ACC112 (cell line): ENCODE measurements around the gene NOL7.

Experiments used
- H2AFZ ChIP-seq: fragments of 200-600 bp; sonication (generic); one replicate; pipeline ENCODE4 v1.6.0; 2017; ENCODE audit warnings: antibody characterized with exemption, low read length; ENCODE audit not compliant: unreplicated experiment
- H3K27ac ChIP-seq: fragments of 200-600 bp; sonication (generic); 2 replicates; pipeline ENCODE4 v1.5.1; 2014; ENCODE audit warnings: low read depth, mild to moderate bottlenecking, antibody characterized with exemption, low read length, moderate library complexity
- H3K27me3 ChIP-seq: fragments of 200-600 bp; sonication (generic); 2 replicates; pipeline ENCODE4 v1.6.1; 2014; ENCODE audit warnings: mild to moderate bottlenecking, antibody characterized with exemption, low read length, moderate library complexity, mixed read lengths; ENCODE audit not compliant: insufficient read depth
- H3K36me3 ChIP-seq: fragments of 200-600 bp; sonication (generic); 2 replicates; pipeline ENCODE4 v1.6.1; 2016; ENCODE audit warnings: mild to moderate bottlenecking, antibody characterized with exemption, low read length, moderate library complexity, mixed read lengths; ENCODE audit not compliant: insufficient read depth
- H3K4me1 ChIP-seq: fragments of 200-600 bp; sonication (generic); one replicate; pipeline ENCODE4 v1.6.1; 2016; ENCODE audit warnings: low read length, mixed read lengths; ENCODE audit not compliant: insufficient read depth, unreplicated experiment, control insufficient read depth
- H3K4me3 ChIP-seq: fragments of 200-600 bp; sonication (generic); 2 replicates; pipeline ENCODE4 v1.5.1; 2014; ENCODE audit warnings: mild to moderate bottlenecking, low read depth, low read length
- H3K79me2 ChIP-seq: fragments of 200-600 bp; sonication (generic); one replicate; pipeline ENCODE4 v1.6.0; 2016; ENCODE audit warnings: low read length; ENCODE audit not compliant: control insufficient read depth, unreplicated experiment, insufficient read depth

Gene NOL7

GRCh38 chr6:13597073-13597472 lies 18.1 kb upstream of the NOL7 start:
- Histone ChIP-seq H3K27me3 (no peaks in the 10 kb centered on the region), H3K79me2 (no peaks in the 10 kb centered on the region), H3K36me3 (peaks cover 20% of the 10 kb centered on the region), H3K27ac (no peak overlapping the region), H3K4me3 (no peak overlapping the region), H3K4me1 (no peaks in the 10 kb centered on the region), H2AFZ (no peak overlapping the region)

GRCh38 chr6:13600036-13600435 lies 15.1 kb upstream of the NOL7 start:
- Histone ChIP-seq H3K79me2 (no peaks in the 10 kb centered on the region), H3K36me3 (peaks cover 26% of the 10 kb centered on the region), H3K27ac (no peak overlapping the region), H3K4me1 (no peaks in the 10 kb centered on the region), H3K4me3 (no peak overlapping the region), H3K27me3 (no peaks in the 10 kb centered on the region), H2AFZ (no peak overlapping the region)

- Histone ChIP-seq H2AFZ (no peak overlapping the region), H3K36me3 (peaks cover 20% of the 10 kb centered on the region), H3K79me2 (no peaks in the 10 kb centered on the region), H3K4me1 (no peaks in the 10 kb centered on the region), H3K27me3 (no peaks in the 10 kb centered on the region), H3K27ac (no peak overlapping the region), H3K4me3 (no peak overlapping the region)
Measured at GRCh38 chr6:13604135-13604534, 11.0 kb upstream of the NOL7 start.

- Histone ChIP-seq H3K79me2 (no peaks in the 10 kb centered on the region), H3K27me3 (no peaks in the 10 kb centered on the region), H2AFZ (no peak overlapping the region)
Measured at GRCh38 chr6:13604546-13605416, 10.4 kb upstream of the NOL7 start.

GRCh38 chr6:13605634-13606033 lies 9.5 kb upstream of the NOL7 start:
- Histone ChIP-seq H3K4me1 (no peaks in the 10 kb centered on the region), H3K4me3 (no peak overlapping the region), H3K27ac (no peak overlapping the region)

More at GRCh38 chr6:13604546-13605416, 10.4 kb upstream of the NOL7 start:
- Histone ChIP-seq H3K36me3 (peaks cover 20% of the 10 kb centered on the region), H3K4me3 (no peak overlapping the region), H3K4me1 (no peaks in the 10 kb centered on the region), H3K27ac (no peak overlapping the region)

GRCh38 chr6:13611715-13612114 lies 3.4 kb upstream of the NOL7 start:
- Histone ChIP-seq H3K79me2 (peaks cover 17% of the 10 kb centered on the region), H3K27me3 (no peaks in the 10 kb centered on the region), H3K27ac (no peak overlapping the region), H2AFZ (no peak overlapping the region), H3K4me1 (peaks cover 13% of the 10 kb centered on the region), H3K4me3 (no peak overlapping the region), H3K36me3 (no peaks in the 10 kb centered on the region)

More at GRCh38 chr6:13605634-13606033, 9.5 kb upstream of the NOL7 start:
- Histone ChIP-seq H3K36me3 (peaks cover 18% of the 10 kb centered on the region), H3K27me3 (no peaks in the 10 kb centered on the region), H2AFZ (no peak overlapping the region), H3K79me2 (no peaks in the 10 kb centered on the region)

- Histone ChIP-seq H3K4me3 (no peak overlapping the region), H2AFZ (no peak overlapping the region), H3K27ac (no peak overlapping the region), H3K79me2 (peaks cover 30% of the 10 kb centered on the region), H3K4me1 (peaks cover 22% of the 10 kb centered on the region), H3K27me3 (no peaks in the 10 kb centered on the region), H3K36me3 (peaks cover 9% of the 10 kb centered on the region; the same call in 1 of the 2 replicates)
Measured at GRCh38 chr6:13613029-13613594, 2.0 kb upstream of the NOL7 start.

GRCh38 chr6:13614126-13614925 lies 809 bp upstream of the NOL7 start:
- peak overlapping the region; percentile 87 for H3K4me3 ChIP-seq
- peaks cover 22% of the 10 kb centered on the region for H3K4me1 ChIP-seq
- peaks cover 35% of the 10 kb centered on the region for H3K79me2 ChIP-seq
- no peaks in the 10 kb centered on the region for H3K27me3 ChIP-seq
- peak overlapping the region; percentile 83 for H2AFZ ChIP-seq
- H3K36me3 ChIP-seq: peaks cover 17% of the 10 kb centered on the region; the same call in 1 of the 2 replicates
- peak overlapping the region; percentile 71 for H3K27ac ChIP-seq

- H2AFZ ChIP-seq: peak overlapping the region; percentile 19
- H3K36me3 ChIP-seq: peaks cover 27% of the 10 kb centered on the region
Measured at GRCh38 chr6:13615792-13616120, 621 bp downstream of the NOL7 start.

GRCh38 chr6:13617066-13617465 lies 1.9 kb downstream of the NOL7 start:
- Histone ChIP-seq H3K4me3 (peak overlapping the region; percentile 87), H2AFZ (no peak overlapping the region), H3K4me1 (peaks cover 22% of the 10 kb centered on the region), H3K27ac (no peak overlapping the region), H3K79me2 (peaks cover 37% of the 10 kb centered on the region), H3K27me3 (no peaks in the 10 kb centered on the region), H3K36me3 (peaks cover 40% of the 10 kb centered on the region)

More at GRCh38 chr6:13615792-13616120, 621 bp downstream of the NOL7 start:
- peak overlapping the region; percentile 71 for H3K27ac ChIP-seq
- H3K4me3 ChIP-seq: peak overlapping the region; percentile 87
- H3K79me2 ChIP-seq: peaks cover 37% of the 10 kb centered on the region
- H3K27me3 ChIP-seq: no peaks in the 10 kb centered on the region
- peaks cover 22% of the 10 kb centered on the region for H3K4me1 ChIP-seq
